GM08714 (cell line): ENCODE results near the gene EIF4E1B.
"Not testable (repeated sequence)": the region's sequence is repeated elsewhere in the genome, so short reads cannot be mapped to it uniquely, and the experiment has no call there.

Experiments used
- H3K4me3 ChIP-seq: fragments of 200-500 bp; sonication (Bioruptor generic); 2 replicates; pipeline ENCODE4 v1.5.1; 2014; ENCODE audit warnings: mild to moderate bottlenecking, low read length, inconsistent platforms
- ZNF274 ChIP-seq: IDR thresholded peaks from 2 replicates; pipeline ENCODE4 v1.6.1; 2012; ENCODE audit warnings: mild to moderate bottlenecking, low read depth, low read length

Gene EIF4E1B

GRCh38 chr5:176596689-176597416 is 33.6 kb upstream of the EIF4E1B start:
- no peak for TF ChIP-seq ZNF274
- H3K4me3 ChIP-seq: peak overlapping the region; percentile 6; the same call in 1 of the 2 replicates

- TF ChIP-seq ZNF274: no peak
- H3K4me3 ChIP-seq: no peak overlapping the region
These were observed 32.8 kb upstream of the EIF4E1B start for GRCh38 chr5:176597417-176598389.

- not testable (repeated sequence) for H3K4me3 ChIP-seq
These were observed 30.6 kb upstream of the EIF4E1B start for GRCh38 chr5:176599749-176600430.

DNA sequence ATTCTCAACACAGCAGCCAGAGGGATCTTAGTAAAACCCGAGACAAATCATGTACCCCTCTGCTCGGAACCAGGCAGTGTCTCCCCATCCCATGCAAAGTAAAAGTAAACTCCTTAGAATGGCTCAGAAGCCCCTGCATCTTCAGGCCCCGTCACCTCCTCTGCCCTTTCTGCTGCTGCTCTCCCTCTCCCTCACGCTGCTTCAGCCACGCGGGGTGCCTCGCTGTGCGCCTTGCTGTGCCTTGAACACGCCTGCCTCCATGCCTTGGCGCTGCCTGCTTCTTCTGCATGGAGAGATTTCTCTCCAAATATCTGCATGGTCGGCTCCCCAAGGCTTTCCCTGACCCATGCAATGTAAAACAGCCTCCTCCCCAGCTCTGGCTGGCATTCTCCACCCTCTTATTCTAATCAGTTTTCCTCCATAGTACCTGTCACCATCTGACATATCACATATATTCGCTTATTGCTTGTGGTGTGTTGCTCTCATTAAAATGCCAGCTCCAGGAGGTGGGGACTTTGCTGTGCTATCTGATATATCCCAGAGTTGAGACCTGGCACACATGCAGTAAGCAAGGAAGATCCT is 28.5 kb upstream of the EIF4E1B start:
- TF ChIP-seq ZNF274: no peak
- no peak overlapping the region for H3K4me3 ChIP-seq

GRCh38 chr5:176603091-176603490 is 27.4 kb upstream of the EIF4E1B start:
- no peak overlapping the region for H3K4me3 ChIP-seq
- no peak for TF ChIP-seq ZNF274

GRCh38 chr5:176606032-176606431 is 24.4 kb upstream of the EIF4E1B start:
- TF ChIP-seq ZNF274: no peak
- no peak overlapping the region for H3K4me3 ChIP-seq

DNA sequence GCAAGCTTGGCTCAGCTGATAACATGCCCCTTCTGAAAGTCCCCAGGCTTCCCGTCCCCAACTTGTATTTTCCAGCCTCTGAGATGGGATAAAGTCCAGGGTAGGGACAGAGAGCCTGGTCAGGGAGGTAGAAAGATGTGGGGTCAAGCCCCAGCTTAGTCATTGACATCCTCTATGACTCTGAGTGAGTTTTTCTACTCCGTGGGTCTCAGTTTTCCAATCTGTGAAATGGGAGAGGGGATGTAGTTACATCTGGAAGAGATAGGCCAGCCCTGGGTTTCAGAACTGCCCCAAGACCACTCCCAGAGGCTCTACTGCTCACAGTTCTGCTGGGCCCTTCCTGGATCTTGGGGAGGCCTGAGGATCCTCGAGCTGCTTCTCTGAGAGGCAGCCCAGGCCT is 23.6 kb upstream of the EIF4E1B start:
- no peak overlapping the region for H3K4me3 ChIP-seq
- TF ChIP-seq ZNF274: no peak

DNA sequence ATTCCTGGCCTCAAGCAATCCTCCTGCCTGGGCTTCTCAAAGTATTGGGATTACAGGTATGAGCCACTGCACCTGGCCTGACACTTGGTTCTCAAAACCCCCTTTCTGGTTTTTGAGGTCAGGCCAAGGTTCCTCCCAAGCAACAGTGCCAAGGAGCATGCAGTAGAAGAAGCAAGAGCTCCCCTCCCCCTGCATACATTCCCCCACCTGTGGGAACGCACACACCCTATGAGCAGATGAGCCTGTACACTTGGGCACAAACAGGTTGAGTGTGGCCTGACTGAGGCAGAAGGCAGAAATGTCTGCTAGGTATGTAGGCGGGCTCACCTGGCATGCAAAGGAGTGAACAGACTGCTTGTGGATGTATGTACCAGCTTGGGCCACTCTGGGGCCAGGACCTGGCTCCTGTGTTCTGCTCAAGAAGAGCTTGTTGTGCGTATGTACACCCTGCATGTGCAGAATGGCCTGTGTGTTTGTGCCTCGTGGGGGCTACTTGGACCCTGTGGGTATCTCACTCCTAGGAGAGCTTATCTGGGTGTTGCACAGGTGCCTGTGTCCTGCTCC is 22.3 kb upstream of the EIF4E1B start:
- no peak for TF ChIP-seq ZNF274

GRCh38 chr5:176608937-176609723 is 21.3 kb upstream of the EIF4E1B start:
- H3K4me3 ChIP-seq: peak overlapping the region; percentile 86; the same call in 1 of the 2 replicates
- TF ChIP-seq ZNF274: no peak

More for the DNA sequence above, 22.3 kb upstream of the EIF4E1B start:
- H3K4me3 ChIP-seq: no peak overlapping the region

- peak within 1 kb of the TSS; percentile 86 for H3K4me3 ChIP-seq
- no peak for TF ChIP-seq ZNF274
These were observed 20.6 kb upstream of the EIF4E1B start, which contains the start of gene GPRIN1 for GRCh38 chr5:176609724-176610434. Gene GPRIN1 (minus strand): TSS chr5:176610156. CDS start chr5:176599834, 10,322 bp downstream.

GRCh38 chr5:176610435-176610773 is 20.1 kb upstream of the EIF4E1B start:
- peak overlapping the region; percentile 86 for H3K4me3 ChIP-seq

DNA sequence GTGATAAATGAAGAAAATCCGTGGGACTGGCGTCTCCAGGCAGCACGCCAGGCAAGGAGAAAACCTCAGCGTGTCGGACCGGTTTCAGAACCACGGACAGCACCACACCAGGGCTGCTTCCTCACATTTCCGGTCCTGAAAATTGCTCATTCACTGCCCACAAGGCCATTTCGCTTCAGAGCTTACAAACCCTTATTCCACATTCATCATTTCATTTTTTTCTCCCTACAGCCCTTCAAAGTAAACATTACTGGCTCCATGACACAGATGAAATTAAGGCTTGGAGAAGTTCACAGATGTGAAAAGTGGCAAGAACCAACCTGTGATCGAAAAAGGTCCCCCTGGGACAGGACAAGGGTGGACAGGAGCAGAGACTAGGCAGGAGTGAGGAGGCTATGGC is 19.0 kb upstream of the EIF4E1B start:
- H3K4me3 ChIP-seq: no peak overlapping the region
- TF ChIP-seq ZNF274: no peak

More at GRCh38 chr5:176610435-176610773, 20.1 kb upstream of the EIF4E1B start:
- TF ChIP-seq ZNF274: no peak
